Measurements from ENCODE around the gene NDUFAF2.
"Not testable (repeated sequence)": the region's sequence is repeated elsewhere in the genome, so short reads cannot be mapped to it uniquely, and the experiment has no call there.

NDUFAF2 gene

GRCh38 chr5:60944904-60945812 lies at the start of gene NDUFAF2, which contains the start of gene ERCC8:
TSS of gene NDUFAF2 (plus strand) at chr5:60945205. CDS start at chr5:60945256, 51 bp downstream.
TSS of gene ERCC8 (minus strand) at chr5:60945070. CDS start at chr5:60945008, 62 bp downstream.
- peak; percentile 79 to 80 for DNase-seq (ENCODE audit: low read depth in 2 of 2)

DNA sequence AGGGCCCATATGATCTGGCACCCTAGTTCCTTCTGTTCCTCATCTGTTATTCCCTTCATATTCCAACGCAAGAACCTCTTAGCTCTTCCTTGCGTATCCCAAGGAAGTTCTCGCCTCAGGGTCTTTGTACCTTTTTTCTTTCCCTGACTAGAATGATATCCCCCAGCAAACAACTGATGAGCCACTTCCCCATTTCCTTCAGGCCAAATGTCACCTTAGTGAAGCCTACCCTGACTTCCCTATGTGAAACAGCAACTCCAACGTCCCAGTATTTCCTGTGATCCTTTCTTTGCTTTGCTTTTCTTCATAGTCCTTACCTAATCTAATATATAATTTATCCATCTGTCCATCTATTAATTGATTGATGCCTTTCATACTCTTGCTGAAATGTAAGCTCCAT lies 48.0 kb upstream of the NDUFAF2 start:
- DNase-seq (ENCODE audit: low read depth in 2 of 2) = no peak

DNA sequence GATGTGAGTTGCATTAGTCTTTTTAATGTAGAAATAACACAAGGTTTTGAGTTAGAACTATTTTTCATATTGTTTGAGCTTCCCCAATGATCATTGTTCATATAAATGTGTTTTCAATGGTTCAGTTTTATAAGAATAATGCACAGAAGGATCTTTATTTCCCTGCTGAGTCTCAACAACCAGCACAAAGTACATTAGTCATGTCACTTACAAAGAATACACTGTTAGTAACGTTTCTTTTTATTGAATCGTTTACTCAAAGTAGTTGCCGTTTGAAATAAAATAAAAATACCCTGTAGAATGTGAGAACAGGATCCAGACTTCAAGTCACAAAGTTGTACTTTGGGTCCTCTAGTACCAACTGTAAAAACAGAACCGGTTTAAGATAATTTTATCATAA lies 41.6 kb upstream of the NDUFAF2 start:
- no peak for DNase-seq (ENCODE audit: low read depth in 2 of 2)

DNA sequence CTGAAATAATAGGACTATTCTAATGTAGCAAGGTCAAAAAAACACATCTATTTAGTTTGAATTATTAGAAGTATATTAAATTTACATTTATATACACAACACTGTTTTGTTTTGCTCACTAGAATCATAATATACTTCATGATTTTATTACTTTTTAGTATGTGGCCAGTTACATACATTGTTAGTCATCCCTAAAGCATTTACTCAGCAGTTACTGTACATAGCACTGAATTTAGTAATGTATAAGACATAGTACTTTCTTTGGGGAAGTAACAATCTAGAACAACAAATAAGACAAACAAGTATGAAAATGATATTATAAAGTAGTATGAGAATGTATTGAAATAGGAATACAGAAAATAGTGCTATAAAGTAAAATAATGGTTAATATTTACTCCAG lies 28.4 kb upstream of the NDUFAF2 start:
- DNase-seq (ENCODE audit: low read depth in 2 of 2) = peak; percentile 15 to 17

DNA sequence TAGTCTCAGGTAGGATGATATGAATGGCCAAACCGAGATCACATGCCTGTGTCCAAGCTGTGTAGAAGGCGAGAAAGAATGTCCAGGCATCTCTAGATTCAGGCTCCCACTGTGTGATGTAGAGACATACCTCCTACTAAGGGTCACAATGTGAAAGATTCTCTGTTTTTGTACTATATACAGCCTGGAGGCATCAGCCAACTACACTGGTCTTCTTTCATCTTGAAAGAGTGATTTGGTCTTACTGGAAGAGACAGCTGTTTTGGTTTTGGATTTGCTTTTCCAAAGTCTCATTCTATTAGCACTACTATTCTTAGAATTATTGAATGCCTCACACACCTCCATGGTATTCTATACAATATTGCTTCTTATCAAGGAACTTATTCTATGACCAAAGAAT lies 26.5 kb upstream of the NDUFAF2 start:
- no peak for DNase-seq (ENCODE audit: low read depth in 2 of 2)

GRCh38 chr5:60927450-60927849 lies 17.6 kb upstream of the NDUFAF2 start:
- no peak for DNase-seq (ENCODE audit: low read depth in 2 of 2)

DNA sequence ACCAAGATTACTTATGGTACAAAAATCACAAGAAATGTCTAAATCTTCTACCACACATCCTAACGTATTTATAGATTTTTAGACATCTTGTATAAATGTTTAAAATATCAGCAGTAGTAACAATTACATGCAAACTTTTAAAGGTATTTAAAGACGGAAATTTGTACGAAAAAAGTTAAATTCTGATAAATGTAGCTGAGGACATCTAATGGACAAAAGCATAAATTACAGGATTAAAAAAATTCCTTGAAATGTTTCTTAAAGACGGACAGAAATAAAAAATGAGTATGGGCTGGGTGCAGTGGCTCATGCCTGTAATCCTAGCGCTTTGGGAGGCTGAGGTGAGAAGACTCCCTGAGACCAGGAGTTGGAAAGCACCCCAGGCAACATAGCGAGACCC lies 16.0 kb upstream of the NDUFAF2 start:
- no peak for DNase-seq (ENCODE audit: low read depth in 2 of 2)

DNA sequence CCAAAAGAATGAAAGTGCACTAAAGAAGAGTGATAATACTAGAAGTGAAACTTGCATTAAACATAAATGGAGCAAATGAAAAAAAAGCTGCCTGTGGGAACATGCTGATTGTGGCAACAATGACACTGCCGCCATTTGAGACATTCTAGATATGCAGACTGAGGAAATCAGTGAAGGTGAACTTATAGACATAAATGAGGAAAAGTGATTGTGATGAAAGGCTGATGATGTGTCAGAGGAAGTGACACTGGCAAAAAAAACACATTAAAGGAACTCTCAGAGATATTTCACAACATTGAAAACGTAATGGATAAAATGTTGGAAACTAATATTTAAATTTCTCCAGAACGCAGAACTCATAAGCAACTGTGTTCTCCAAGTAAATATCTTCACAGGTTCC lies 1.4 kb upstream of the NDUFAF2 start:
- no peak for DNase-seq (ENCODE audit: low read depth in 2 of 2)

DNA sequence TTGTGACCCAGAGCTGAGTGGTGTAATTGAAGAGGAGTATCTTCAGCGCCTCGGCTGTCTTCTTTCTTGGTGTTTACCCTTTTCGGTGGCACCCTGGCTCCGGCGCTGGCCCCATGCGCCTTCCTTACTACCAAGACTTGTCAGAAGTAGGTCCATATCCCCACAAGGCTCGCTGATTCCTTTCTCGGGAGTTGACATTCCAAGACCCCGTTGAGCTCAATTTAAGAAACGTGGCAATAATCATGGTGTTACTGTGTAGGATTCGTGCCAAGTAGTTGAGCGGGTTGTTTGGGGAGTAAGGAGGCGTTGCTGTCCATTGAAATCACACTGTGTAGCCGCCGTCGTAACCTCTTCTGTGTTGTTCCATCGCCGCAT lies 795 bp downstream of the NDUFAF2 start:
- DNase-seq (ENCODE audit: low read depth in 2 of 2) = peak; percentile 32 to 38

- no peak for DNase-seq (ENCODE audit: low read depth in 2 of 2)
These were observed 3.7 kb downstream of the NDUFAF2 start for GRCh38 chr5:60948738-60949137.

DNA sequence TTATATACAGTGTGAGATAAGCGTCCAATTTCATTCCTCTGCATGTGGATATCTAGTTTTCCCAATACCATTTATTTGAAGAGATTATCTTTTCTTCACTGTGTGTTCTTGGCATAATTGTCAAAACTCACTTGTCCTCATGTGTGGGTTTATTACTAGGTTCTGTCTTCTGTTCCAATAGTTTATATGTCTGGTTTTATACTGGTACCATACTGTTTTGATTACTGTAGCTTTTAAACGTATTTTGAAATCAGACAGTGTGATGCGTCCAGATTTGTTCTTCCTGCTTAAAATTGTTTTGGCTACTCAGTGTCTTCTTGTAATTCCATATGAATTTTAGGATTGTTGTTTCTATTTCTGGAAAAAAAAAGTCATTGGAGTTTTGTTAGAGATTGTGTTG lies 10.2 kb downstream of the NDUFAF2 start:
- DNase-seq (ENCODE audit: low read depth in 2 of 2) = no peak

DNA sequence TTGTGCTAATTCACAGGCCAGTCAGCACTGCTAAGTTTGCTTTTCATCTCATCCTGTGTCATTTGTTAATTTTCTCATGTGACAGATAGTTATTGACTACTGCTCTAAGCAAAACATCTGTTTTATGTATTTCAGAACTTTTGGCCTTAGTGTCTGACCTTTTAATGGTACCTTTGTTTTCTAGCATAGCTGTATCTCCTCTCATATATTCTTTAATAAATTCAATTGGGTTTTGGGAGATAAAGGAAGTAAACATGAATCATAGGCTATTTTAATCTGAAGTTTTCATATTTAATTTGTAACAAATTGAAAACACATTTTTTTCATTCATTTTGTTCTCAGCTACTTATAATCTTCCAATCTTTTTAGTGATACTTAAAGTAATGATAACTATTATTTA lies 13.1 kb downstream of the NDUFAF2 start:
- DNase-seq (ENCODE audit: low read depth in 2 of 2) = no peak

DNA sequence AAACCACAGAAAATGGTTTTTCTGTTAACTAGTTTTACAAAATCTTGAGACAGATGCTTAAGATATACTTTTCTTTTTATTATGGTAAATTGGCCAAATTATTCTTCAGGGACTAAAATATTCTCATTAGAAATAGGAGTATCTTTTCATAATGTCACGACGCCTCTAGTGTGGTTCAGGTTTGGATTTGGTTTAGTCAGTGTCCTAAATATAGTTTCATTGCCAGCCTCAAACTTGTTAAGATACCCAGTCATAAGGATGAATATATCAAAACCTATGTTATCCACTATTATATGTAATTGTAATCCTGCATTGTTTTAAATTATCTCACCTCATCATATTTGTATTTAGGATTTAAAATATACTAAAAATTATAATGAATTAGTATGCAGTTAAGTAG lies 13.7 kb downstream of the NDUFAF2 start:
- DNase-seq (ENCODE audit: low read depth in 2 of 2) = no peak

DNA sequence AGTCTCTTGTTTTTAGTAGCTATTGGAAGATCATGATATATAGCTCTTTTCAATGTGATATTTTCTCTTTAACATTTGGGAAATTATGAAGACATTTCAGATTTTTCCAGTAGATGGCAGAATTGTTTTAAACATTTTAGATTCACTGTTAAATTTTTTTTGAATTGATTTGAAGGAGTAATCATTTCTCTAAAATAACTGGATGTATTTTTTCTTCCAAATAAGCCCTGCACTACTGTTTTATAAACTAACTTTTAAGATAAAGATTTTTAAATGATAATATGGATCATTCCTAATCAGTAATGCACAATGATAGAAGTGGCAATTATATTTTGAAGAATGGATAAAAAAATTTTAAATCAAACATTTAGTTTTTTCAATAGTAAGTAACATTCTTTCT lies 14.2 kb downstream of the NDUFAF2 start:
- peak in 1 of 2 experiments; percentile 23 for DNase-seq (ENCODE audit: low read depth in 2 of 2)

- DNase-seq (ENCODE audit: low read depth in 2 of 2) = peak in 1 of 2 experiments; percentile 4
These were observed 15.6 kb downstream of the NDUFAF2 start for GRCh38 chr5:60960591-60960990.

GRCh38 chr5:60961685-60962084 lies 16.7 kb downstream of the NDUFAF2 start:
- DNase-seq (ENCODE audit: low read depth in 2 of 2) = peak in 1 of 2 experiments; percentile 9

DNA sequence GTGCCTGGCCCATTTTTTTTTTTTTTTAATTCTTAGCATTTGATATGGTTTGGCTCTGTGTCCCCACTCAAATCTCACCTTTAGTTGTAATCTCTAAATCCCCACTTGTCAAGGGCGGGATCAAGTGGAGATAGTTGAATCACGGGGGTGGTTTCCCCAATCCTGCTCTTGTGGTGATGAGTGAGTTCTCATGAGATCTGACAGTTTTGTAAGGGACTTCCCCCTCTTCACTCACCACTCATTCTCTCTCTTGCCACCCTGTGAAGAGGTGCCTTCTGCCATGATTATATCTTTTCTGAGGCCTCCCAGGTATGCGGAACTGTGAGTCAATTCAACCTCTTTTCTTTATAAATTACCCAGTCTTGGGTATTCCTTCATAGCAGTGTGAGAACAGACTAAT lies 27.2 kb downstream of the NDUFAF2 start:
- no peak for DNase-seq (ENCODE audit: low read depth in 2 of 2)

GRCh38 chr5:60977956-60978737 lies 33.1 kb downstream of the NDUFAF2 start:
- DNase-seq (ENCODE audit: low read depth in 2 of 2) = no peak

DNA sequence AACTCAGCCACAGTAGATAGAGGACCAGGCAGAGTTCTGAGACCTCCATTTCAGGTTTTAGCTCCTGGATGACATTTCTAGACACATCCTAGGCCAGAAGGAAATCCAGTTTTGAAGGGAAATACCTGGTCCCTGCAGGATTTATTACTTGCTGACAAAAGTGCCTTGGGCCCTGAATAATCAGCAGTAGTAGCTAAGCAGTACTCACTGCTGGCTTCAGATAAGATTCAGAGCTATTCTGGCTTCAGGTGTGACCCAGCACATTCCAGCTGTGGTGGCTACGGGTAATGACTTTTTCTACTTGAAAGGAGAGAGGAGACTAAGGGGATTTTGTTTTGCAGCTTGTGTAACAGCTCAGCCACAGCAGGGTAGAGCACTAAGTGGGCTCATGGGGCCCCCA lies 34.0 kb downstream of the NDUFAF2 start:
- DNase-seq (ENCODE audit: low read depth in 2 of 2) = no peak

DNA sequence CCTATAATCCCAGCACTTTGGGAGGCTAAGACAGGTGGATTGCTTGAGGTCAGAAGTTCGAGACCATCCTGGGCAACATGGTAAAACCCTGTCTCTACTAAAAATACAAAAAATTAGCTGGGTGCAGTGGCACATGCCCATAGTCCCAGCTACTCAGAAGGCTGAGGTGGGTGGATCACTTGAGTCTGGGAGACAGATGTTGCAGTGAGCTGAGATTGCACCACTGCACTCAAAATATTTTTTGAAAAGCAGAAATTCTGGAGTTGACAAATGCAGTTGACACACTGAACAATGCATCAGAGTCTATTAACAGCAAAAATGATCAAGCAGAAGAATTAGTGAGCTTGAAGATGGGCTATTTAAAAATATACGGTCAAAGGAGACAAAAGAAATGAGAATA lies 35.5 kb downstream of the NDUFAF2 start:
- no peak for DNase-seq (ENCODE audit: low read depth in 2 of 2)

DNA sequence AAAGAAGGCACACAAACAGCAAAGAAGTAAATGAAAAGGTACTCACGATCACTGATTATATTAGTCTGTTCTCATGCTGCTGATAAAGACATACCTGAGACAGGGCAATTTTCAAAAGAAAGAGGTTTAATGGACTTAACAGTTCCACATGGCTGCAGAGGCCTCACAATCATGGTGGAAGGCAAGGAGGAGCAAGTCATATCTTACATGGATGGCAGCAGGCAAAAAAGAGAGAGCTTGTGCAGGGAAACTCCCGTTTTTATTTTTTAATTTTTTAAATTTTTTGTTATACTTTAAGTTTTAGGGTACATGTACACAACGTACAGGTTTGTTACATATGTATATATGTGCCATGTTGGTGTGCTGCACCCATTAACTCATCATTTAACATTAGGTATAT lies 37.1 kb downstream of the NDUFAF2 start:
- DNase-seq (ENCODE audit: low read depth in 2 of 2) = not testable (repeated sequence)

- no peak for DNase-seq (ENCODE audit: low read depth in 2 of 2)
These were observed 44.8 kb downstream of the NDUFAF2 start for GRCh38 chr5:60989790-60990189.

DNA sequence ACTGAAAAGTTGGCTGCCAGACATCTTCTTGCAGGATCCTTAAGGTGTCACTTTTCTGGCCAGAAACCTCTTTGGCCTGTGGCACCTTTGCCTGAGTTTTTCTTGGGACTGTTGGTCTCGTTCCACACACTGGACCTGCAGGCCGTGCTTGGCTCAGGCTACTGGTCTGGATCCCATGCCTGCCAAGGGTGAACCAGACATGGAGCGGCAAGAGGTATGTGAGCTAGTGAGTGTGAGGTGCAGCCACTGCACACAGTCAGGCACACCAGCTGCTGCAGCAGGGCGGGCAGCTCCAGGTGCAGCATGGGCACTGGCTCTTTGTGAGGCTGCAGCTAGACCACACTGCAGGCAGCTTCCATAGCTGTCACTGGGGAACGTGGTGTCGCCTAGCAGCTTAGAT lies 47.9 kb downstream of the NDUFAF2 start:
- DNase-seq (ENCODE audit: low read depth in 2 of 2) = no peak

Measured in fibroblast of skin of left quadriceps (primary cell).